Upper lobe of left lung (tissue), 4 donors: ENCODE results near the gene CCND1.

Experiments used
- EP300 ChIP-seq, 4 donors: sonication (generic); formaldehyde crosslinking; IDR thresholded peaks; one replicate each; pipeline ENCODE4 v1.5.1; 2017; ENCODE audit warnings: antibody characterized with exemption in 4 of 4, control low read depth in 2 of 4
- POLR2A ChIP-seq, 4 donors: fragments of 450-650 bp; IDR thresholded peaks; one replicate each; pipeline ENCODE4 v1.5.1; 2016 to 2017; ENCODE audit warnings: antibody characterized with exemption in 4 of 4, mild to moderate bottlenecking in 2 of 4
- POLR2AphosphoS5 ChIP-seq, 2 donors: sonication (generic); formaldehyde crosslinking; IDR thresholded peaks; one replicate each; pipeline ENCODE4 v1.5.1; 2017; ENCODE audit warnings: antibody characterized with exemption in 2 of 2
- TF ChIP-seq, protein P1 (sequence below), 6 experiments: fragments of 450-650 bp in 4 of 6; fragments of 200-600 bp in 2 of 6; sonication (generic) in 2 of 6; IDR thresholded peaks; one replicate each; pipeline ENCODE4 v1.5.1; 2016 to 2019; ENCODE audit warnings: antibody characterized with exemption in 6 of 6

DNA sequence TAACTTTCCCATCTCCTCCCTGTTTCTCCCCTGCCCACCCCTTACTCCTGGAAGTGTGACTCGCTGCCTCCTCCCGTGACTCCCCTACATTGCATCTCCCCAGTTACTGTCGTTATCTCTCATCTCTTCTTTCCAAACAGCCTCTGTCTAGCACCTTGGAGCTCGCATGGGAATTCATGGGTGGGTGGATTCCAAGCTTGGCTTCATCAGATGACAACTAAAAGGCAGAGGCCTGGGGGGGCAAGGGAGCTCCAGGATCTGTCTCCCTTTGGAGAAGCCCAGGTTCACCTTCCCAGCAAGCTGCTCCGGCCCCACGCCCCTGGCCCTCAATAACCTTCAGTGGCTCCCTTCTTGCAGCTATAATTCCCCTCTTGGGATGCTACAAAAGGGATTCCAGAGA lies 6.9 kb upstream of the CCND1 start:
- TF ChIP-seq, protein P1, sequence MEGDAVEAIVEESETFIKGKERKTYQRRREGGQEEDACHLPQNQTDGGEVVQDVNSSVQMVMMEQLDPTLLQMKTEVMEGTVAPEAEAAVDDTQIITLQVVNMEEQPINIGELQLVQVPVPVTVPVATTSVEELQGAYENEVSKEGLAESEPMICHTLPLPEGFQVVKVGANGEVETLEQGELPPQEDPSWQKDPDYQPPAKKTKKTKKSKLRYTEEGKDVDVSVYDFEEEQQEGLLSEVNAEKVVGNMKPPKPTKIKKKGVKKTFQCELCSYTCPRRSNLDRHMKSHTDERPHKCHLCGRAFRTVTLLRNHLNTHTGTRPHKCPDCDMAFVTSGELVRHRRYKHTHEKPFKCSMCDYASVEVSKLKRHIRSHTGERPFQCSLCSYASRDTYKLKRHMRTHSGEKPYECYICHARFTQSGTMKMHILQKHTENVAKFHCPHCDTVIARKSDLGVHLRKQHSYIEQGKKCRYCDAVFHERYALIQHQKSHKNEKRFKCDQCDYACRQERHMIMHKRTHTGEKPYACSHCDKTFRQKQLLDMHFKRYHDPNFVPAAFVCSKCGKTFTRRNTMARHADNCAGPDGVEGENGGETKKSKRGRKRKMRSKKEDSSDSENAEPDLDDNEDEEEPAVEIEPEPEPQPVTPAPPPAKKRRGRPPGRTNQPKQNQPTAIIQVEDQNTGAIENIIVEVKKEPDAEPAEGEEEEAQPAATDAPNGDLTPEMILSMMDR (IDR thresholded peaks at IDR 0.05), result no peak
- TF ChIP-seq POLR2A (IDR thresholded peaks at IDR 0.05) (no peak), EP300 (IDR thresholded peaks at IDR 0.05) (no peak), POLR2AphosphoS5 (IDR thresholded peaks at IDR 0.05) (no peak)
